ENCODE data around the gene DAB1.
A peak's percentile ranks its signal among the peaks of the same experiment; 100 is the strongest.

The DAB1 gene

GRCh38 chr1:57210881-57211280, 213.0 kb downstream of the DAB1 start:
- no peak for DNase-seq

GRCh38 chr1:57209495-57209894, 214.4 kb downstream of the DAB1 start:
- DNase-seq: no peak

GRCh38 chr1:57208741-57209302, 215.0 kb downstream of the DAB1 start:
- DNase-seq: no peak

- DNase-seq: no peak
Measured at GRCh38 chr1:57206038-57206437, 217.8 kb downstream of the DAB1 start.

- DNase-seq: no peak
Measured at GRCh38 chr1:57204942-57205787, 218.7 kb downstream of the DAB1 start.

GRCh38 chr1:57204091-57204490, 219.8 kb downstream of the DAB1 start:
- DNase-seq: no peak

GRCh38 chr1:57202241-57202640, 221.6 kb downstream of the DAB1 start:
- DNase-seq: no peak

- no peak for DNase-seq
Measured at GRCh38 chr1:57198912-57199311, 224.9 kb downstream of the DAB1 start.

- DNase-seq: no peak
Measured at GRCh38 chr1:57195436-57195941, 228.4 kb downstream of the DAB1 start.

- DNase-seq: no peak
Measured at GRCh38 chr1:57192222-57192621, 231.6 kb downstream of the DAB1 start.

GRCh38 chr1:57190898-57191297, 233.0 kb downstream of the DAB1 start:
- no peak for DNase-seq

GRCh38 chr1:57188168-57188567, 235.7 kb downstream of the DAB1 start:
- no peak for DNase-seq

GRCh38 chr1:57186455-57186854, 237.4 kb downstream of the DAB1 start:
- no peak for DNase-seq

GRCh38 chr1:57179001-57179400, 244.9 kb downstream of the DAB1 start:
- DNase-seq: no peak

GRCh38 chr1:57175506-57175905, 248.4 kb downstream of the DAB1 start:
- DNase-seq: no peak

GRCh38 chr1:57172040-57172439, 251.8 kb downstream of the DAB1 start:
- DNase-seq: no peak

- peak in 1 of 5 donors; percentile 10 for DNase-seq
Measured at GRCh38 chr1:57167997-57168396, 255.9 kb downstream of the DAB1 start.

- DNase-seq: no peak
Measured at GRCh38 chr1:57165546-57165945, 258.3 kb downstream of the DAB1 start.

- DNase-seq: peak in 1 of 5 donors; percentile 1
Measured at GRCh38 chr1:57164584-57164983, 259.3 kb downstream of the DAB1 start.

- DNase-seq: no peak
Measured at GRCh38 chr1:57163789-57164188, 260.1 kb downstream of the DAB1 start.

GRCh38 chr1:57163325-57163724, 260.5 kb downstream of the DAB1 start:
- DNase-seq: no peak

GRCh38 chr1:57162607-57163261, 261.1 kb downstream of the DAB1 start:
- no peak for DNase-seq

- DNase-seq: no peak
Measured at GRCh38 chr1:57160594-57160993, 263.3 kb downstream of the DAB1 start.

- no peak for DNase-seq
Measured at GRCh38 chr1:57158604-57158998, 265.3 kb downstream of the DAB1 start.

All from T-helper 1 cell (primary cell).